IMR-90 (cell line): Measurements from ENCODE around the gene TMPRSS5. TPM values are rescaled to one million over a fixed set of nuclear protein-coding genes. Genes with fewer than 3 reads are reported as not detected.

Experiments used
- ATAC-seq: fragments of 200-7000 bp; cut with Tn5 transposase; 2 replicates; pipeline ENCODE4 v1.9.1; 2020; ENCODE audit warnings: low read depth, mild to moderate bottlenecking, moderate library complexity
- BruUV-seq: library from RNA; stranded (reverse); fragments of 400-500 nt; replicated peaks from 2 replicates; lab custom pipeline; 2021; lab: Mats Ljungman, UMichigan
- CTCF ChIA-PET: fragments of 300-600 bp; formaldehyde crosslinking; extraction: SDS; loops from one replicate; lab custom pipeline; 2021; ENCODE audit warnings: antibody characterized with exemption; lab: Yijun Ruan, JAX
- POLR2A ChIA-PET: fragments of 300-600 bp; sonication (Branson Sonifier 250); formaldehyde crosslinking; loops from one replicate; lab custom pipeline; 2022; ENCODE audit warnings: antibody characterized with exemption; ENCODE audit not compliant: unreplicated experiment; lab: Charles Lee
- DNase-seq: peaks from one replicate; pipeline ENCODE4 v3.0.0; 2013
- H2AFZ ChIP-seq: replicated peaks from 2 replicates; pipeline ENCODE3; 2013; ENCODE audit warnings: low read length, mild to moderate bottlenecking; ENCODE audit not compliant: poor library complexity
- H2AK5ac ChIP-seq: 2 replicates; pipeline ENCODE4 v1.6.1; 2013; ENCODE audit warnings: low read depth, low read length, inconsistent platforms
- H2AK9ac ChIP-seq: replicated peaks from 2 replicates; pipeline ENCODE3; 2013; ENCODE audit warnings: mild to moderate bottlenecking, low read depth, low read length, moderate library complexity; ENCODE audit not compliant: poor library complexity
- H2BK120ac ChIP-seq: 2 replicates; pipeline ENCODE4 v1.6.1; 2013; ENCODE audit warnings: low read depth, low read length, inconsistent platforms
- H2BK15ac ChIP-seq: 3 replicates; pipeline ENCODE4 v1.6.1; 2013; ENCODE audit warnings: low read depth, low read length, inconsistent platforms
- H2BK20ac ChIP-seq: 2 replicates; pipeline ENCODE4 v1.6.1; 2013; ENCODE audit warnings: low read depth, mild to moderate bottlenecking, inconsistent platforms, low read length, moderate library complexity
- H2BK5ac ChIP-seq: 2 replicates; pipeline ENCODE4 v1.6.1; 2013; ENCODE audit warnings: mild to moderate bottlenecking, low read depth, low read length, inconsistent platforms; ENCODE audit not compliant: poor library complexity, severe bottlenecking
- H3K14ac ChIP-seq: replicated peaks from 2 replicates; pipeline ENCODE4 v1.6.1; 2013; ENCODE audit warnings: low read depth, low read length, inconsistent platforms
- H3K18ac ChIP-seq: 2 replicates; pipeline ENCODE4 v1.6.1; 2013; ENCODE audit warnings: low read depth, low read length, control low read depth
- H3K23ac ChIP-seq: 2 replicates; pipeline ENCODE4 v1.6.1; 2013; ENCODE audit warnings: low read depth, low read length, inconsistent platforms
- H3K27ac ChIP-seq: 2 replicates; pipeline ENCODE4 v1.5.1; 2013; ENCODE audit warnings: mild to moderate bottlenecking, control low read depth, low read length; ENCODE audit not compliant: insufficient read depth
- H3K27me3 ChIP-seq: 2 replicates; pipeline ENCODE4 v1.6.1; 2013; ENCODE audit warnings: low read length; ENCODE audit not compliant: control insufficient read depth, insufficient read depth
- H3K36me3 ChIP-seq: 2 replicates; pipeline ENCODE4 v1.6.1; 2013; ENCODE audit warnings: low read length, mixed read lengths; ENCODE audit not compliant: control insufficient read depth, insufficient read depth
- H3K4ac ChIP-seq: 2 replicates; pipeline ENCODE4 v1.6.1; 2013; ENCODE audit warnings: low read depth, low read length, inconsistent platforms
- H3K4me1 ChIP-seq: 2 replicates; pipeline ENCODE4 v1.6.1; 2013; ENCODE audit warnings: low read length, mixed read lengths; ENCODE audit not compliant: control insufficient read depth, insufficient read depth
- H3K4me2 ChIP-seq: 2 replicates; pipeline ENCODE4 v1.6.1; 2013; ENCODE audit warnings: low read depth, mild to moderate bottlenecking, control low read depth, low read length, moderate library complexity
- H3K4me3 ChIP-seq: 2 replicates; pipeline ENCODE4 v1.5.1; 2013; ENCODE audit warnings: low read depth, mild to moderate bottlenecking, control low read depth, low read length, moderate library complexity; ENCODE audit not compliant: insufficient read depth
- H3K56ac ChIP-seq: 2 replicates; pipeline ENCODE4 v1.6.1; 2013; ENCODE audit warnings: low read length, inconsistent platforms; ENCODE audit not compliant: insufficient read depth; ENCODE audit errors: extremely low read depth
- H3K79me1 ChIP-seq, 2 experiments: 2 replicates each; pipeline ENCODE4 v1.6.1; 2013; ENCODE audit warnings: low read length in 2 of 2, inconsistent platforms in 1 of 2, low read depth in 1 of 2
- H3K9ac ChIP-seq: 2 replicates; pipeline ENCODE4 v1.6.1; 2013; ENCODE audit warnings: low read depth, low read length, control low read depth
- H3K9me1 ChIP-seq: 2 replicates; pipeline ENCODE4 v1.6.1; 2013; ENCODE audit warnings: low read length, inconsistent platforms; ENCODE audit not compliant: insufficient read depth
- H3K9me3 ChIP-seq: 2 replicates; pipeline ENCODE4 v1.6.1; 2013; ENCODE audit warnings: low read length; ENCODE audit not compliant: control insufficient read depth, insufficient read depth
- H4K20me1 ChIP-seq: 2 replicates; pipeline ENCODE4 v1.6.1; 2013; ENCODE audit warnings: low read length, inconsistent platforms; ENCODE audit not compliant: insufficient read depth
- H4K5ac ChIP-seq: 2 replicates; pipeline ENCODE4 v1.6.1; 2013; ENCODE audit warnings: mild to moderate bottlenecking, low read depth, low read length, control low read depth
- H4K8ac ChIP-seq, 2 experiments: 2 replicates each; pipeline ENCODE4 v1.6.1; 2013; ENCODE audit warnings: low read depth in 2 of 2, low read length in 2 of 2, control low read depth in 1 of 2, inconsistent platforms in 1 of 2
- H4K91ac ChIP-seq: 2 replicates; pipeline ENCODE4 v1.6.1; 2013; ENCODE audit warnings: low read depth, low read length, inconsistent platforms; ENCODE audit not compliant: insufficient read depth
- BHLHE40 ChIP-seq: fragments of 150-350 bp; IDR thresholded peaks from 2 replicates; pipeline ENCODE4 v1.6.1; 2016; ENCODE audit warnings: mild to moderate bottlenecking, low read depth, low read length
- CEBPB ChIP-seq: IDR thresholded peaks from 2 replicates; pipeline ENCODE4 v1.6.1; 2012; ENCODE audit warnings: low read depth, low read length, improper control_type of control experiment
- ELK1 ChIP-seq: fragments of 150-350 bp; IDR thresholded peaks from 2 replicates; pipeline ENCODE4 v1.6.1; 2016; ENCODE audit warnings: low read depth, mild to moderate bottlenecking, low read length, moderate library complexity, borderline replicate concordance
- FOS ChIP-seq: fragments of 150-350 bp; IDR thresholded peaks from 2 replicates; pipeline ENCODE4 v1.6.1; 2016; ENCODE audit warnings: low read depth, low read length
- MAFK ChIP-seq: IDR thresholded peaks from 2 replicates; pipeline ENCODE4 v1.6.1; 2012; ENCODE audit warnings: low read depth, low read length, improper control_type of control experiment
- MAZ ChIP-seq: IDR thresholded peaks from 2 replicates; pipeline ENCODE4 v1.6.1; 2012; ENCODE audit warnings: low read depth, mild to moderate bottlenecking, low read length, improper control_type of control experiment, moderate library complexity, borderline replicate concordance
- MXI1 ChIP-seq: IDR thresholded peaks from 2 replicates; pipeline ENCODE4 v1.6.1; 2012; ENCODE audit warnings: low read depth, mild to moderate bottlenecking, low read length, moderate library complexity, borderline replicate concordance
- NFE2L2 ChIP-seq: fragments of 150-350 bp; IDR thresholded peaks from 2 replicates; pipeline ENCODE4 v1.6.1; 2016; ENCODE audit warnings: low read depth, mild to moderate bottlenecking, low read length
- POLR2A ChIP-seq: IDR thresholded peaks from 2 replicates; pipeline ENCODE4 v1.6.1; 2012; ENCODE audit warnings: mild to moderate bottlenecking, low read depth, low read length
- RAD21 ChIP-seq: IDR thresholded peaks from 2 replicates; pipeline ENCODE4 v1.6.1; 2012; ENCODE audit warnings: low read length, improper control_type of control experiment
- RCOR1 ChIP-seq: IDR thresholded peaks from 2 replicates; pipeline ENCODE4 v1.6.1; 2012; ENCODE audit warnings: mild to moderate bottlenecking, low read length, improper control_type of control experiment; ENCODE audit not compliant: insufficient replicate concordance
- RFX5 ChIP-seq: IDR thresholded peaks from 2 replicates; pipeline ENCODE4 v1.8.0; 2012; ENCODE audit warnings: low read depth, mild to moderate bottlenecking, low read length, moderate library complexity
- USF2 ChIP-seq: fragments of 150-350 bp; IDR thresholded peaks from 2 replicates; pipeline ENCODE4 v1.6.1; 2017; ENCODE audit warnings: mild to moderate bottlenecking, antibody characterized with exemption, low read length, low read depth
- WGBS, 2 experiments: methylation state at CpG; one replicate each; pipeline versions ENCODE4 v1.1.5 to v1.1.7; 2013; ENCODE audit warnings: missing lambda C conversion rate in 2 of 2; ENCODE audit not compliant: insufficient read length in 1 of 2; ENCODE audit errors: extremely low coverage in 2 of 2; 5-methylcytosine and 5-hydroxymethylcytosine counted together
- dilution Hi-C: fragments of 300-500 bp; cut with HindIII; formaldehyde crosslinking; loops from one replicate; pipeline ENCODE4 v1.14.3; 2018; ENCODE audit warnings: low sequenced_read_pairs; ENCODE audit not compliant: unreplicated experiment
- in situ Hi-C: fragments of 300-500 bp; cut with MboI; formaldehyde crosslinking; loops from 3 replicates; pipeline ENCODE4 v1.14.3; 2019; ENCODE audit warnings: low sequenced_read_pairs, inconsistent platforms, mixed read lengths
- intact Hi-C: fragments of 100-400 bp; cut with micrococcal nuclease; formaldehyde crosslinking; loops from 2 replicates; pipeline ENCODE4 v1.10.0; 2022
- polyA plus RNA-seq, 3 experiments: library from polyadenylated mRNA; depleted of rRNA; stranded (reverse); fragments of >200 nt; gene quantifications; 2 replicates each; pipeline ENCODE4 v1.2.3, GENCODE V29; 2012; ENCODE audit warnings: low replicate concordance in 1 of 3
- total RNA-seq: library from RNA; depleted of rRNA; stranded (reverse); fragments of >200 nt; gene quantifications from 2 replicates; pipeline ENCODE4 v1.2.3, GENCODE V29; 2012

TMPRSS5 gene
- total and polyA plus RNA-seq, 2 of the 4 experiments (the other 2 are of a cell fraction), result under 0.01 to 0.24 TPM

GRCh38 chr11:113649311-113649710, 56.8 kb downstream of the TMPRSS5 start:
- Histone ChIP-seq H3K4me2 (no peak overlapping the region), H3K23ac (no peak overlapping the region), H2BK15ac (no peak overlapping the region), H4K20me1 (no peaks in the 10 kb centered on the region), H2AK5ac (no peak overlapping the region), H3K4me3 (no peak overlapping the region), H3K9me1 (no peaks in the 10 kb centered on the region), H2BK5ac (no peak overlapping the region), H3K18ac (no peak overlapping the region), H3K4ac (no peak overlapping the region), H3K79me1 (no peaks in the 10 kb centered on the region), H3K56ac (no peak overlapping the region), H2BK120ac (no peak overlapping the region), H2BK20ac (no peak overlapping the region), H3K27me3 (no peaks in the 10 kb centered on the region), H3K36me3 (no peaks in the 10 kb centered on the region), H3K9ac (no peak overlapping the region), H3K9me3 (no peaks in the 10 kb centered on the region; the same call in 1 of the 2 replicates), H3K27ac (no peak overlapping the region), H3K4me1 (no peaks in the 10 kb centered on the region), H2AK9ac (no peak overlapping the region), H4K91ac (no peak overlapping the region), H4K5ac (no peak overlapping the region), H4K8ac (no peak overlapping the region), H2AFZ (no peak overlapping the region), H3K14ac (no peak overlapping the region)
- in situ Hi-C loops (no loop called here), dilution Hi-C loops (no loop called here), intact Hi-C loops (no loop called here)
- POLR2A ChIA-PET, result no interaction called here
- no peak for ATAC-seq
- no peak for DNase-seq
- 68% methylated on average over 10 of the region's 20 CpGs; no CpG with 5 or more reads in 1 of the 2 experiments for WGBS, 2 experiments
- CTCF ChIA-PET, result interaction anchor here (0.6 kb wide), 1 partner anchor 14 kb away, joined by 3 read pairs; no protein-coding TSS in a partner anchor
- TF ChIP-seq RFX5 (no peak), NFE2L2 (no peak), FOS (no peak), CEBPB (no peak), RAD21 (no peak), BHLHE40 (no peak), MAFK (no peak), MAZ (no peak), POLR2A (no peak), MXI1 (no peak), RCOR1 (no peak), USF2 (no peak), ELK1 (no peak)
- BruUV-seq, result no TSS peak
